HepG2 (cell line): ENCODE results near the gene MEGF10. TPM values are rescaled to one million over a fixed set of nuclear protein-coding genes. Genes with fewer than 3 reads are reported as not detected.

ENCODE experiments used
- ATAC-seq: fragments of 200-7000 bp; cut with Tn5 transposase; 3 replicates; pipeline ENCODE4 v1.9.1; 2020; ENCODE audit warnings: mild to moderate bottlenecking, moderate library complexity
- BruUV-seq: library from RNA; stranded (reverse); fragments of 400-500 nt; replicated peaks from 2 replicates; lab custom pipeline; 2021; lab: Mats Ljungman, UMichigan
- CTCF ChIA-PET: fragments of 300-600 bp; formaldehyde crosslinking; extraction: SDS; loops from one replicate; lab custom pipeline; 2021; ENCODE audit warnings: low total read pairs, inconsistent platforms, low intra/inter-chr PET ratio; lab: Yijun Ruan, JAX
- POLR2A ChIA-PET: fragments of 350-600 bp; sonication (Branson Sonifier 250); formaldehyde crosslinking; loops from one replicate; lab custom pipeline; 2020; ENCODE audit warnings: antibody characterized with exemption, inconsistent platforms; lab: Yijun Ruan, JAX
- DNase-seq: peaks from one replicate; pipeline ENCODE4 v3.0.0-alpha.2; 2015; ENCODE audit warnings: low spot score
- FAIRE-seq: peaks from 3 replicates; lab custom pipeline; 2011; peaks lifted over from hg19 to GRCh38; lab: Jason Lieb, UNC
- H2AFZ ChIP-seq: one replicate; pipeline ENCODE4 v1.6.1; 2011; ENCODE audit warnings: low read length, inconsistent platforms
- H3K27ac ChIP-seq: fragments of 300-600 bp; 3 replicates; pipeline ENCODE4 v1.8.0; 2011; ENCODE audit warnings: mixed run types, mild to moderate bottlenecking, mixed read lengths, low read length, inconsistent platforms; ENCODE audit not compliant: insufficient read depth; ENCODE audit errors: extremely low read length
- H3K27me3 ChIP-seq, 2 experiments: fragments of 200-600 bp in 1 of 2; 2 replicates in 1 of 2; 3 replicates in 1 of 2; pipeline versions ENCODE4 v1.6.0 to v1.8.0; 2011; ENCODE audit warnings: low read length in 2 of 2, mild to moderate bottlenecking in 2 of 2, moderate library complexity in 2 of 2, inconsistent platforms in 1 of 2; ENCODE audit not compliant: insufficient read depth in 2 of 2, control insufficient read depth in 1 of 2
- H3K36me3 ChIP-seq, 2 experiments: fragments of 200-600 bp in 1 of 2; replicated peaks in 1 of 2; 2 replicates in 1 of 2; 3 replicates in 1 of 2; pipeline versions ENCODE4 v1.5.1 to v1.8.0; 2011; ENCODE audit warnings: low read length in 2 of 2, inconsistent platforms in 1 of 2; ENCODE audit not compliant: insufficient read depth in 2 of 2, control insufficient read depth in 1 of 2
- H3K4me1 ChIP-seq: 2 replicates; pipeline ENCODE4 v1.5.1; 2012; ENCODE audit warnings: low read length, inconsistent platforms; ENCODE audit not compliant: insufficient read depth
- H3K4me2 ChIP-seq: 2 replicates; pipeline ENCODE4 v1.6.0; 2011; ENCODE audit warnings: low read depth, low read length, inconsistent platforms
- H3K4me3 ChIP-seq, 3 experiments: fragments of 200-600 bp in 1 of 3; sonication (generic), shearing (Covaris generic) in 1 of 3; replicated peaks in 1 of 3; 2 replicates each; pipeline ENCODE4 v1.5.1; 2011 to 2016; ENCODE audit warnings: low read length in 3 of 3, inconsistent platforms in 2 of 3, low read depth in 2 of 3, mild to moderate bottlenecking in 2 of 3, control low read depth in 1 of 3, mixed read lengths in 1 of 3; ENCODE audit not compliant: insufficient read depth in 1 of 3
- H3K79me2 ChIP-seq: one replicate; pipeline ENCODE4 v1.6.1; 2011; ENCODE audit warnings: low read length, inconsistent platforms; ENCODE audit not compliant: insufficient read depth
- H3K9ac ChIP-seq: 2 replicates; pipeline ENCODE4 v1.6.0; 2011; ENCODE audit warnings: mild to moderate bottlenecking, low read depth, low read length, inconsistent platforms; ENCODE audit not compliant: insufficient read depth
- H3K9me3 ChIP-seq: 2 replicates; pipeline ENCODE4 v1.5.1; 2012; ENCODE audit warnings: mild to moderate bottlenecking, low read length
- H4K20me1 ChIP-seq: 2 replicates; pipeline ENCODE4 v1.6.0; 2011; ENCODE audit warnings: inconsistent platforms, mild to moderate bottlenecking, low read length, moderate library complexity; ENCODE audit not compliant: insufficient read depth
- BHLHE40 ChIP-seq: IDR thresholded peaks from 2 replicates; pipeline ENCODE4 v1.6.1; 2011; ENCODE audit warnings: low read length, improper control_type of control experiment
- GZF1 ChIP-seq: sonication (generic); formaldehyde crosslinking; IDR thresholded peaks from 2 replicates; pipeline ENCODE4 v1.5.1; 2020; ENCODE audit warnings: mild to moderate bottlenecking, missing genetic modification reagents
- RBM22 ChIP-seq: fragments of 200-400 bp; formaldehyde crosslinking; optimal IDR thresholded peaks from 2 replicates; pipeline ENCODE3; 2017; ENCODE audit warnings: mild to moderate bottlenecking, low read length, moderate library complexity
- SNAI1 ChIP-seq: sonication (generic); formaldehyde crosslinking; IDR thresholded peaks from 2 replicates; pipeline ENCODE4 v1.5.0; 2020; ENCODE audit warnings: mild to moderate bottlenecking, missing genetic modification reagents, borderline replicate concordance
- SNRNP70 ChIP-seq: fragments of 200-400 bp; formaldehyde crosslinking; IDR thresholded peaks from 2 replicates; pipeline ENCODE4 v1.6.1; 2017; ENCODE audit warnings: mild to moderate bottlenecking, low read depth, low read length, moderate library complexity
- ZC3H4 ChIP-seq: sonication (generic); formaldehyde crosslinking; IDR thresholded peaks from 2 replicates; pipeline ENCODE4 v1.4.0; 2020; ENCODE audit warnings: missing genetic modification reagents, borderline replicate concordance
- ZNF773 ChIP-seq: sonication (generic); formaldehyde crosslinking; IDR thresholded peaks from 2 replicates; pipeline ENCODE4 v1.4.0; 2020; ENCODE audit warnings: missing genetic modification reagents, borderline replicate concordance
- WGBS: methylation state at CpG from one replicate; pipeline ENCODE4 v1.1.6; 2017; ENCODE audit warnings: low lambda C conversion rate; 5-methylcytosine and 5-hydroxymethylcytosine counted together
- in situ Hi-C: cut with HindIII; loops from 2 replicates; pipeline ENCODE4 v1.10.0; 2017; ENCODE audit warnings: low pct_unique_long_range_greater_than_20kb; ENCODE audit not compliant: extremely low pct_ligation_motif_present
- intact Hi-C: fragments of 100-400 bp; cut with micrococcal nuclease; formaldehyde crosslinking; loops from one replicate; pipeline ENCODE4 v1.10.0; 2022; ENCODE audit not compliant: unreplicated experiment
- polyA plus RNA-seq, 8 experiments: library from polyadenylated mRNA; depleted of rRNA in 3 of 8; stranded (reverse) in 7 of 8; unstranded in 1 of 8; fragments of >200 nt; fragmentation: Illumina TruSeq in 4 of 8; extraction: Trizol in 4 of 8; gene quantifications; 2 replicates each; pipeline versions ENCODE4 v1.2.1 to v1.2.3, GENCODE V29; 2011 to 2016; ENCODE audit warnings: low read depth in 4 of 8, missing spikeins in 1 of 8, mixed read lengths in 1 of 8; ENCODE audit not compliant: insufficient read depth in 1 of 8
- total RNA-seq, 5 experiments: library from RNA; depleted of rRNA; stranded (reverse); fragments of >200 nt; fragmentation: Illumina TruSeq; extraction: Trizol; gene quantifications; 2 replicates each; pipeline ENCODE4 v1.2.3, GENCODE V29; 2016; ENCODE audit warnings: low read depth in 1 of 5
- TF ChIP-seq, protein P1 (sequence below): sonication (generic); formaldehyde crosslinking; IDR thresholded peaks from 2 replicates; pipeline ENCODE4 v1.4.0; 2020; ENCODE audit warnings: missing genetic modification reagents, borderline replicate concordance

MEGF10 gene
- total and polyA plus RNA-seq, 2 of the 13 experiments (the other 11 are each of a cell fraction or from before 2014, with no cell fraction given) = not detected

DNA sequence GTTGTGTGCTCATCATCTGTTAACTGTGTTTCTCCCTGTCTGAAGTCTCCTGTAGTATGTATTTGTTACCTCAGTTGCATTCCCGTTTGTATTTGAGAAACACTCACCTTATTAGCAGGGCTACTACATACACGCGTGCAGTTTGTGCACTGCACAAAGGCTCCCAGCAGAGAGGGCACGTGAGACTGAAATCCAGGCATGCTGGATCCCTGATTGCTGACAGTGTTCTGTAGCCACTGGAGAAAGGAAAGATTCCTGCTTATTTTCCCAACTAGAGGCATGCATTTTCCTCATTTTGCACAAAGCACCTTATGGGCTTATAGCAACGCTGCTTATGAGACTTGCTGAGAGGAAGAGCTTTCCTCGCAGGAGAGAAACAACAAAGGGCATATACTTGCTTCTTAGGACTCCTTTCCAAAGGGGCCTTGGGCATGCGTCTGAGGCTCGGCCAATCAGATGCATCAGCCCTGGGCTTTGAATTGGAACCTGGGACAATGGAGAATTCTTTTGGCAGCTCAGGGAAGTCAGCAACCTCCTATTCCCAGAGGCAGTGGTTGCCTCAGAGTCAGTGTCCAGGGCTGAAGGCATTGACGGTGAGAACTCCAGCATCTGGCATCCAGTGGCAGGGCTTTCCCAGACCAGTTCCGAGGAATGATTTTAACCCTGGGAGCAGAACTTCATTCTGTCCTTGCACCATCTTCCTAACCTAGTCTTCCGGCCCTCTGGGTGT lies 9.9 kb upstream of the MEGF10 start:
- H3K4me1 ChIP-seq = no peaks in the 10 kb centered on the region
- no peaks in the 10 kb centered on the region for H3K9me3 ChIP-seq
- no TSS peak for BruUV-seq
- POLR2A ChIA-PET = no interaction called here
- no peak overlapping the region for H3K27ac ChIP-seq
- TF ChIP-seq BHLHE40 (0 out of 2 replicates have a peak, but pooled peaks have one; percentile 27), SNAI1 (no peak), ZNF773 (no peak)
- H3K4me3 ChIP-seq = no peak overlapping the region
- ATAC-seq (peak; percentile 78), DNase-seq (no peak), FAIRE-seq (no peak)
- intact Hi-C loops = no loop called here
- H2AFZ ChIP-seq = no peak overlapping the region
- H3K79me2 ChIP-seq = no peaks in the 10 kb centered on the region
- H3K9ac ChIP-seq = no peak overlapping the region
- H3K27me3 ChIP-seq = peaks cover 0 to 8% of the 10 kb centered on the region in 2 experiments; a peak in 2 of 5 replicates
- CTCF ChIA-PET = no interaction called here
- H4K20me1 ChIP-seq = no peaks in the 10 kb centered on the region
- WGBS = 11% methylated on average over 9 of the region's 11 CpGs
- H3K36me3 ChIP-seq = no peaks in the 10 kb centered on the region
- no peak overlapping the region for H3K4me2 ChIP-seq
- in situ Hi-C loops = no loop called here

DNA sequence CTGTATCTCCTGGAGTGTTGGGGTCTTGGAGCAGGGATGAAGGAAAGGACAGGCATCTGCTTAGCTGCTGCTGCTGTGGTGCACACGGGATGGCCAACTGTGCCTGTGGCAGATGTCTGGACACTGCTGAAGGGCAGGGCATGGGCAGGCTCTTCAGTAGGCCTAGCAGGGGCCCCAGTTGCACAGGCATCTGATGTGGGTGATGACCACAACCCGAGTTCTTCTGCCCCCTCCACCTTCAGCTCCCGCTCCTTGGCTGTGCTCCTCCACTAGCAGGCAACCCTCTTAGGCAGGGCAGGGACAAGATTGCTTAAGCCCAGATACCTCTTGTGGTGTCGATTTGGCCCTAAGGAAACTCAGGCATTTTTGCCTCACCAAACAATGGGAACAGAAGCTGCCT lies 9.0 kb upstream of the MEGF10 start:
- peaks cover 0 to 8% of the 10 kb centered on the region in 2 experiments; a peak in 2 of 5 replicates for H3K27me3 ChIP-seq
- POLR2A ChIA-PET = no interaction called here
- ATAC-seq (no peak), DNase-seq (no peak)
- WGBS = 0% methylated on average over 1 of the region's 4 CpGs
- no peak overlapping the region for H3K27ac ChIP-seq
- no peak overlapping the region for H2AFZ ChIP-seq
- no peaks in the 10 kb centered on the region for H3K4me1 ChIP-seq
- BruUV-seq = no TSS peak
- H3K9me3 ChIP-seq = no peaks in the 10 kb centered on the region
- no peak overlapping the region for H3K4me2 ChIP-seq
- no peak overlapping the region for H3K4me3 ChIP-seq
- H3K9ac ChIP-seq = no peak overlapping the region
- in situ Hi-C loops = no loop called here
- intact Hi-C loops = no loop called here
- no peaks in the 10 kb centered on the region for H4K20me1 ChIP-seq
- no peaks in the 10 kb centered on the region for H3K79me2 ChIP-seq
- CTCF ChIA-PET = no interaction called here
- TF ChIP-seq RBM22 = no peak
- TF ChIP-seq, protein P1, sequence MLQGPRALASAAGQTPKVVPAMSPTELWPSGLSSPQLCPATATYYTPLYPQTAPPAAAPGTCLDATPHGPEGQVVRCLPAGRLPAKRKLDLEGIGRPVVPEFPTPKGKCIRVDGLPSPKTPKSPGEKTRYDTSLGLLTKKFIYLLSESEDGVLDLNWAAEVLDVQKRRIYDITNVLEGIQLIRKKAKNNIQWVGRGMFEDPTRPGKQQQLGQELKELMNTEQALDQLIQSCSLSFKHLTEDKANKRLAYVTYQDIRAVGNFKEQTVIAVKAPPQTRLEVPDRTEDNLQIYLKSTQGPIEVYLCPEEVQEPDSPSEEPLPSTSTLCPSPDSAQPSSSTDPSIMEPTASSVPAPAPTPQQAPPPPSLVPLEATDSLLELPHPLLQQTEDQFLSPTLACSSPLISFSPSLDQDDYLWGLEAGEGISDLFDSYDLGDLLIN (CRISPR knock-in tag) = no peak
- no peak for TF ChIP-seq ZC3H4
- TF ChIP-seq SNRNP70 = no peak
- TF ChIP-seq GZF1 (CRISPR knock-in tag) = no peak
- TF ChIP-seq, all 625 proteins: peak for 0
- FAIRE-seq = no peak
- H3K36me3 ChIP-seq = no peaks in the 10 kb centered on the region
